HepG2 (cell line): Measurements from ENCODE around the gene LOXL3. TPM values are rescaled to one million over a fixed set of nuclear protein-coding genes. Genes with fewer than 3 reads are reported as not detected.

Experiments
- CBX2 ChIP-seq, 2 experiments: fragments of 200-600 bp in 1 of 2; sonication (generic); formaldehyde crosslinking in 1 of 2; IDR thresholded peaks; 2 replicates each; pipeline versions ENCODE4 v1.7.0 to v1.8.1; 2018 to 2022; ENCODE audit warnings: low read depth in 2 of 2, low read length in 1 of 2, mild to moderate bottlenecking in 1 of 2, missing genetic modification reagents in 1 of 2
- CHD2 ChIP-seq: IDR thresholded peaks from 2 replicates; pipeline ENCODE4 v1.6.1; 2011; ENCODE audit warnings: low read depth, low read length, improper control_type of control experiment
- CSRNP1 ChIP-seq: sonication (generic); formaldehyde crosslinking; IDR thresholded peaks from 2 replicates; pipeline ENCODE4 v1.8.1; 2023; ENCODE audit warnings: mild to moderate bottlenecking, missing genetic modification reagents
- EED ChIP-seq: sonication (generic); formaldehyde crosslinking; IDR thresholded peaks from 2 replicates; pipeline ENCODE4 v1.5.0; 2020; ENCODE audit warnings: mild to moderate bottlenecking, missing genetic modification reagents
- HDAC6 ChIP-seq: fragments of 200-600 bp; sonication (generic); IDR thresholded peaks from 2 replicates; pipeline ENCODE4 v1.7.0; 2017; ENCODE audit warnings: mild to moderate bottlenecking, antibody characterized with exemption, low read length, low read depth
- IKZF5 ChIP-seq: IDR thresholded peaks from 2 replicates; pipeline ENCODE4 v1.6.1; 2018; ENCODE audit warnings: missing genetic modification reagents, mild to moderate bottlenecking, missing compliant biosample characterization
- IRF9 ChIP-seq: sonication (generic); formaldehyde crosslinking; IDR thresholded peaks from 2 replicates; pipeline ENCODE4 v1.8.0; 2022; ENCODE audit warnings: missing genetic modification reagents, mild to moderate bottlenecking, borderline replicate concordance
- KDM4B ChIP-seq: sonication (generic); formaldehyde crosslinking; IDR thresholded peaks from 2 replicates; pipeline ENCODE4 v1.4.0; 2020; ENCODE audit warnings: missing genetic modification reagents
- NCOR1 ChIP-seq: fragments of 200-600 bp; sonication (generic); IDR thresholded peaks from 2 replicates; pipeline ENCODE4 v1.7.0; 2017; ENCODE audit warnings: antibody characterized with exemption, low read length, borderline replicate concordance
- SIX1 ChIP-seq: sonication (generic); formaldehyde crosslinking; IDR thresholded peaks from 2 replicates; pipeline ENCODE4 v1.4.0; 2020; ENCODE audit warnings: missing genetic modification reagents, borderline replicate concordance
- STAT5B ChIP-seq: sonication (generic); formaldehyde crosslinking; IDR thresholded peaks from 2 replicates; pipeline ENCODE4 v1.4.0; 2020; ENCODE audit warnings: missing genetic modification reagents
- TFDP2 ChIP-seq: sonication (generic); formaldehyde crosslinking; IDR thresholded peaks from 2 replicates; pipeline ENCODE4 v1.4.0; 2020; ENCODE audit warnings: missing genetic modification reagents
- ZGPAT ChIP-seq: IDR thresholded peaks from 2 replicates; pipeline ENCODE4 v1.6.1; 2016; ENCODE audit warnings: mild to moderate bottlenecking
- ZNF317 ChIP-seq: sonication (generic); formaldehyde crosslinking; IDR thresholded peaks from 2 replicates; pipeline ENCODE4 v1.5.0; 2020; ENCODE audit warnings: mild to moderate bottlenecking, missing genetic modification reagents
- ZNF703 ChIP-seq: sonication (generic); formaldehyde crosslinking; IDR thresholded peaks from 2 replicates; pipeline ENCODE4 v1.5.1; 2020; ENCODE audit warnings: missing genetic modification reagents, mild to moderate bottlenecking, moderate library complexity, borderline replicate concordance
- polyA plus RNA-seq, 8 experiments: library from polyadenylated mRNA; depleted of rRNA in 3 of 8; stranded (reverse) in 7 of 8; unstranded in 1 of 8; fragments of >200 nt; fragmentation: Illumina TruSeq in 4 of 8; extraction: Trizol in 4 of 8; gene quantifications; 2 replicates each; pipeline versions ENCODE4 v1.2.1 to v1.2.3, GENCODE V29; 2011 to 2016; ENCODE audit warnings: low read depth in 4 of 8, missing spikeins in 1 of 8, mixed read lengths in 1 of 8; ENCODE audit not compliant: insufficient read depth in 1 of 8
- total RNA-seq, 5 experiments: library from RNA; depleted of rRNA; stranded (reverse); fragments of >200 nt; fragmentation: Illumina TruSeq; extraction: Trizol; gene quantifications; 2 replicates each; pipeline ENCODE4 v1.2.3, GENCODE V29; 2016; ENCODE audit warnings: low read depth in 1 of 5
- TF ChIP-seq, protein P1 (sequence below): sonication (generic); formaldehyde crosslinking; IDR thresholded peaks from 2 replicates; pipeline ENCODE4 v1.4.0; 2020; ENCODE audit warnings: missing genetic modification reagents, mild to moderate bottlenecking, borderline replicate concordance
- TF ChIP-seq, protein P2 (sequence below): sonication (generic); formaldehyde crosslinking; IDR thresholded peaks from 2 replicates; pipeline ENCODE4 v1.4.0; 2020; ENCODE audit warnings: mild to moderate bottlenecking, missing genetic modification reagents

Gene LOXL3
- total and polyA plus RNA-seq, 2 of the 13 experiments (the other 11 are each of a cell fraction or from before 2014, with no cell fraction given) = 0.55 to 6.5 TPM

DNA sequence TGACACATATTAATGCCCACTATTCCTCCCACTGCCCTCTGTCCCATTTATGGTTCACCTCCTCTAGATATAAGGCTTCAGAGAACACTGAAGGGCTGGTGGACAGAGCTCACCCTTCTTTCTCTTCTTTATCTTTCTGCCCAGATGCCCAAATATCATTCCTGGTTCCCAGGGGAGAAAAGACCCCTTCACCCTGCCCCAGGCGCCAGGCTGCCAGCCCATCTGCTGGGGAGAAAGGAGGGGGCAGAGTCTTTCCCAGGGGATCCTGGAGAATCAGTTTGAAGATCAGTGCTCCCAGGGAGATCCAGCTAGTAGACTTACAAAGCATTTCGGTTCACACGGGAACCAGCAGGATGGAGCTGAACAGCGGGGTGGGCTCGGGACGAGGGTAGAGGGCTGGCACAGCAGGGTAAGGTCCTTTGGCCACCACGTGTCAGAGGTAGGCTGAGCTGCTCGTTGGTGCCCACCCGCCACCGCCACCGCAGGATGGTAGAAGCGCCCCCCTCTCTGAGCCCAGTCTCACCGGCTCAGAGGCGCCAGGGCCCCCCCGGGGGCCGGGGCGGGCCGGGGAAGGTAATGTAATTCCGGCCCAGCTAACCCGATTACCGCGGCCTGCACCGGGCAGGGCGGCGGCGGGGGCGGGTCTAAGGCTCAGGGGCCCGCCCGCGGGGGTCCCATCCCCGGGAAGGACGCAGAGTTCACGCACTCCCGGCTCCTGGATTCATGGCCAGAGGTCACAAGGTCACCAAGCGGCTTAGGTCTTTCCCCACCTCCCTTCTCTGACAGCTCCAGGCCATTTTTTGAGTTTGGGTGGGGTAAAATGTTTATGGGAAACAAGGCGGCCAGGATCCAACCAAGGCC is 40.8 kb downstream of the LOXL3 start (continued):
- TF ChIP-seq ZNF703 (no peak), IRF9 (CRISPR knock-in tag) (peak; percentile 59; the same call in 1 of the 2 replicates), ZGPAT (peak; percentile 60; the same call in 1 of the 2 replicates), ZNF317 (CRISPR knock-in tag) (no peak), SIX1 (no peak), EED (CRISPR knock-in tag) (no peak), CBX2 (IDR thresholded peaks at IDR 0.05; ENCODE audit: low read depth, low read length) (no peak), CBX2 (CRISPR knock-in tag; IDR thresholded peaks at IDR 0.05; ENCODE audit: low read depth) (no peak), IKZF5 (CRISPR knock-in tag) (0 out of 2 replicates have a peak, but pooled peaks have one; percentile 19), STAT5B (no peak), CSRNP1 (CRISPR knock-in tag) (peak; percentile 60; the same call in 1 of the 2 replicates), KDM4B (CRISPR knock-in tag) (no peak), TFDP2 (no peak), CHD2 (no peak), HDAC6 (no peak), NCOR1 (no peak)
- TF ChIP-seq, protein P1, sequence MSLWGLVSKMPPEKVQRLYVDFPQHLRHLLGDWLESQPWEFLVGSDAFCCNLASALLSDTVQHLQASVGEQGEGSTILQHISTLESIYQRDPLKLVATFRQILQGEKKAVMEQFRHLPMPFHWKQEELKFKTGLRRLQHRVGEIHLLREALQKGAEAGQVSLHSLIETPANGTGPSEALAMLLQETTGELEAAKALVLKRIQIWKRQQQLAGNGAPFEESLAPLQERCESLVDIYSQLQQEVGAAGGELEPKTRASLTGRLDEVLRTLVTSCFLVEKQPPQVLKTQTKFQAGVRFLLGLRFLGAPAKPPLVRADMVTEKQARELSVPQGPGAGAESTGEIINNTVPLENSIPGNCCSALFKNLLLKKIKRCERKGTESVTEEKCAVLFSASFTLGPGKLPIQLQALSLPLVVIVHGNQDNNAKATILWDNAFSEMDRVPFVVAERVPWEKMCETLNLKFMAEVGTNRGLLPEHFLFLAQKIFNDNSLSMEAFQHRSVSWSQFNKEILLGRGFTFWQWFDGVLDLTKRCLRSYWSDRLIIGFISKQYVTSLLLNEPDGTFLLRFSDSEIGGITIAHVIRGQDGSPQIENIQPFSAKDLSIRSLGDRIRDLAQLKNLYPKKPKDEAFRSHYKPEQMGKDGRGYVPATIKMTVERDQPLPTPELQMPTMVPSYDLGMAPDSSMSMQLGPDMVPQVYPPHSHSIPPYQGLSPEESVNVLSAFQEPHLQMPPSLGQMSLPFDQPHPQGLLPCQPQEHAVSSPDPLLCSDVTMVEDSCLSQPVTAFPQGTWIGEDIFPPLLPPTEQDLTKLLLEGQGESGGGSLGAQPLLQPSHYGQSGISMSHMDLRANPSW (CRISPR knock-in tag) = peak; percentile 49; the same call in 1 of the 2 replicates
- TF ChIP-seq, protein P2, sequence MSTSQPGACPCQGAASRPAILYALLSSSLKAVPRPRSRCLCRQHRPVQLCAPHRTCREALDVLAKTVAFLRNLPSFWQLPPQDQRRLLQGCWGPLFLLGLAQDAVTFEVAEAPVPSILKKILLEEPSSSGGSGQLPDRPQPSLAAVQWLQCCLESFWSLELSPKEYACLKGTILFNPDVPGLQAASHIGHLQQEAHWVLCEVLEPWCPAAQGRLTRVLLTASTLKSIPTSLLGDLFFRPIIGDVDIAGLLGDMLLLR (CRISPR knock-in tag) = no peak
